ENCODE results near the gene BRIP1.
"Not testable (repeated sequence)": the region's sequence is repeated elsewhere in the genome, so short reads cannot be mapped to it uniquely, and the experiment has no call there.

The BRIP1 gene

GRCh38 chr17:61862975-61863800 lies at the start of gene BRIP1:
Gene BRIP1 (minus strand): TSS chr17:61863528. CDS start chr17:61861539, 1,989 bp downstream.
- DNase-seq: peak; percentile 80 to 82

DNA sequence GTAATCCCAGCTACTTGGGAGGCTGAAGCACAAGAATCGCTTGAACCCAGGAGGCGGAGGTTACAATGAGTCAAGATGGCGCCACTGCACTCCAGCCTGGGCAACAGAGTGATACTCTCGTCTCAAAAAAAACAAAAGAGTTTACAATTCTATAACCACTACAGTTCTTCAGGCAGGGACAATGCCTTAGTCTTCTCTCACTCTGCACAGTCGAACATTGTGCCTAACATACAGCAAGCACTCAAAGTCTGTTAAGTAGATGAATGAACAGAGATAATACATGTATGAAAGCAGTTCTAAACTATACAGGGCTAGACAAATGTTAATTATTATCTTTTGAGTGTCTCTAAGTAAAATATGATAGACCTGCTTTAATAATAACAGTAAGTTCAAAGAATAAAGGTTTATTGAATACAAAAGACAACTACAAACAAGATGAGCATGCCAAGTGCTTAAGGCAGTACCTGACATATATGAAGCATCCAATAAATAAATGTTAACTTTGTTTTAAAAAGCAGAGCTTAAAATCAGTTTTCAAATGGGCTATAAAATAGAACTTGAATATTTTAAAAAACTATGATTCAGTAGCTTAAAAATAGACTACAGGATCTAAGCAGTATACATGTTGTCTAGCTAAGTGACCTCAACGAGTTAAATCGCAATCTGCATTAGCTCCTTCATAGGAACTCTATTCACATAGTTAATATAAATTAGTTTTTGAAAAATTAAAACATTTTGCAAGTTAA lies 45.1 kb upstream of the BRIP1 start:
- DNase-seq: no peak

GRCh38 chr17:61907361-61907760 lies 44.0 kb upstream of the BRIP1 start:
- DNase-seq: no peak

- DNase-seq: peak in 1 of 2 experiments; percentile 22
Measured at GRCh38 chr17:61904094-61904710, 40.9 kb upstream of the BRIP1 start.

- no peak for DNase-seq
Measured at GRCh38 chr17:61903251-61903650, 39.9 kb upstream of the BRIP1 start.

DNA sequence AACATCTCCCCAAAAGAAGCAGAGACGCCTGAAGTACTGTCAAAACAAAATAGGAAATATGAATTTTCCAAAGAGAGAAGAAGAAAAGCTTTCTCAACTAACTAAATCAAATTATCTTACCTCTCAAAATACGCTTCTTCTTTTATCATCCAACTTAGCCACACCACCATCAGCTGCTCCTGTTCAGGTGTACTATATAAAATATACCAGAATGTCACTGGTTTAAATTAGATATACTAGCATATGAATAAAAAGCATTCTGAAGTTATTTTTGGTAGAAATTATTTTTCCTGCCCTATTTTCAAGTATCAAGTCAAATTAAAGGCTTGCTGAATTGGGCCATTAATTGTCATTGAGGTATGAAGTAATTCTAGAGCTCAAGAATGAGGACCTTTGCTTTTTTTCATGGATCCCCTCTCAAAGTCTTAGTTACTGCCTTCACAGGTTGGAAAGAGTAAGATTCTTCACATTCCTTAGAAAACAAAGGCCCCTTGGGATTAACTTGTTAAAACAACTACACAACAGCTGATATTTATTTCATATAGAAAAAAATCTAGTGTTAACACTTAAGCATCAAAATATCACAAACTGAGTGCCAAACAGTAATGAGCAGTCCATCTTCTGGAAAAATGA lies 34.3 kb upstream of the BRIP1 start:
- DNase-seq: no peak

- no peak for DNase-seq
Measured at GRCh38 chr17:61895391-61895790, 32.1 kb upstream of the BRIP1 start.

GRCh38 chr17:61894310-61894709 lies 31.0 kb upstream of the BRIP1 start:
- DNase-seq: not testable (repeated sequence)

DNA sequence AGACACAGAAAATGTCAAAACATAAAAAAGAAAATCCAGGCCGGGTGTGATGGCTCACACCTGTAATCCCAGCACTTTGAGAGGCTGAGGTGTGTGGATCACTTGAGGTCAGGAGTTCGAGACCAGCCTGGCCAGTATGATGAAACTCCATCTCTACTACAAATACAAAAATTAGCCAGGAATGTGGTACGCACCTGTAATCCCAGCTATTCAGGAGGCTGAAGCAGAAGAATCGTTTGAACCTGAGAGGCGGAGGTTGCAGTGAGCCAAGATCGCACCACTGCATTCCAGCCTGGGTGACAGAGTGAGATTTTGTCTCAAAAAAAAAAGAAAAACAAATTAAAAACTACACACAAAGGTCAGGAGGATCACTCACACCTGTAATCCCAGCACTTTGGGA lies 24.4 kb upstream of the BRIP1 start:
- DNase-seq: not testable (repeated sequence)

DNA sequence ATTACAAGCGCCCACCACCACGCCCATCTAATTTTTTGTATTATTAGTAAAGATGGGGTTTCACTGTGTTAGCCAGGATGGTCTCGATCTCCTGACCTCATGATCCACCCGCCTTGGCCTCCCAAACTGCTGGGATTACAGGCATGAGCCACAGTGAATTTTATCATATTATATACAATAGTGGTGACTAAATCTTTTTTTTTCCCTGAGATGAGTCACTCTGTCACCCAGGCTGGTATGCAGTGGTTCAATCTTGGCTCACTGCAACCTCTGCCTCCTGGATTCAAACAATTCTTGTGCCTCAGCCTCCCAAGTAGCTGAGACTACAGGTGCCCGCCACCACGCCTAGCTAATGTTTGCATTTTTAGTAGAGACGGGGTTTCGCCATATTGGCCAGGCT lies 22.5 kb upstream of the BRIP1 start:
- not testable (repeated sequence) for DNase-seq

DNA sequence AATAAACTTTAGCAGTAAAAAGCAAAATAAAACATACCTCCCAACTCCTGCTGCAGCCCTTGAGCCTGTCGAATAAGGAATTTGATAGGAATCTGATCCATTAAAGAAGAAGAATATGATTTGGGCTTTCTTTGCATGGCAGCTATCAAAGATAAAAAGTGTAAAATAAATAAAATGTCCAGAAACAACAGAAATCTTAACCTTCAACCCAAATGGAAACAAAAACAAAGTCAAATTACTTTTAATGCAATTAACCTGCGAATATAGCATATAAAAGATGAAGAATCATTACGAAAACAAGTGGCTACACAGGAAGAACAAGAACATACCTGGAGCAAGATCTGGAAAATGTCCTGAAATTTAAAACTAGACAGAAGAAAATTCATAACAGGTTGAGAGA lies 21.5 kb upstream of the BRIP1 start:
- DNase-seq: no peak

DNA sequence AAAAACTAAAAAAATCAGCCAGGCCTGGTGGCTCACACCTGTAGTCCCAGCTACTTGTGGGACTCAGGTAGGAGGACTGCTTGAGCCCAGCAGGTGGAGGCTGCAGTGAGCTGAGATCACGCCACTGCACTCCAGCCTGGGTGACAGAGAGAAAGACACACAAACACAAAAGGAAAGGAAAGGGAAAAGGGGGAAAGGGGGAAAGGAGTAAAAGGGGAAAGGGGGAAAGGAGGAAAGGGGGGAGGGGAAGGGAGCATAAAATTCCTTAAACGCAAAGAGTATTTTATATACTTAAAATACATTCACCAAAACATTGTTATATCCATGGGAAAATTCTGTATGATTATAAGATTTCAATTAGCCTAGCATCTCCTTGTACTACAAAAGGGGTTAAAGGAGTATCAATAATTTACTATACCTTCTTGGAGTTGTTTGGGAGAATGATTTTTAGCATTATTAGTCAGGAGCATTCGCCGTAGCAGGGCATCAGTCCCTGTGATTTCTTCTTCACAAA lies 17.3 kb upstream of the BRIP1 start:
- no peak for DNase-seq

GRCh38 chr17:61878984-61879612 lies 15.8 kb upstream of the BRIP1 start:
- no peak for DNase-seq

DNA sequence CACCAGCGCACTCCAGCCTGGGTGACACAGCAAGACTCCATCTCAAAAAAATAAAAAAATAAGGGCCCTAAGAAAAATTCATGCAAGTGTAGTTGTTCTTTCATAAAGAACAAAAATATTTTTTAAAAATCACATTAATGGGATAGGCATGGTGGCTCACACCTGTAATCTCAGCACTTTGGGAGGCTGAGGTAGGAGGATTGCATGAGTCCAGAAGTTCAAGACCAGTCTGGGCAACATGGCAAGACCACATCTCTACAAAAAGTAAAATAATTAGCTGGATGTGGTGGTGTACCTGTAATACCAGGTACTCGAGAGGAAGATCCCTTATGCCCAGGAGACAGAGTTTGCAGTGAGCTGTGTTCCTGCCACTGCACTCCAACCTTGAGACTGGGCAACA lies 15.2 kb upstream of the BRIP1 start:
- DNase-seq: no peak

- DNase-seq: no peak
Measured at GRCh38 chr17:61877837-61878236, 14.5 kb upstream of the BRIP1 start.

- DNase-seq: no peak
Measured at GRCh38 chr17:61875804-61876203, 12.5 kb upstream of the BRIP1 start.

DNA sequence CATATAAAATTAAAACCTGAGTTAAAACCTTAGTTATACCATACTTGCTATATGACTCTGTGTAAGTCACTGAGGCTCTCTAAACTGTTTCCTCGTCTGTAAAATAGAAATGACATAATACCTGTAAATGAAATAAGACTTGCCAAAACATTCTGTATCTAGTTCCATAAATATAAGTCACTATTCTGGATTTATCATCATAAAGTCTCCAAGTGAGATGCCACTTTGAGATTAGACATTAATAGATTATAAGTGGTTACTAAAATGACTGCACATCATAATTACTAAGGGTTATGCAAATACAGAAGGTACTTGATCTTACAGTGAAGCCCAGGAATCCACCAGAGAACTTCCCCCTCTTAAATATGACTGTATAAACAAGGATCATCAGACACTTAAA lies 12.0 kb upstream of the BRIP1 start:
- no peak for DNase-seq

DNA sequence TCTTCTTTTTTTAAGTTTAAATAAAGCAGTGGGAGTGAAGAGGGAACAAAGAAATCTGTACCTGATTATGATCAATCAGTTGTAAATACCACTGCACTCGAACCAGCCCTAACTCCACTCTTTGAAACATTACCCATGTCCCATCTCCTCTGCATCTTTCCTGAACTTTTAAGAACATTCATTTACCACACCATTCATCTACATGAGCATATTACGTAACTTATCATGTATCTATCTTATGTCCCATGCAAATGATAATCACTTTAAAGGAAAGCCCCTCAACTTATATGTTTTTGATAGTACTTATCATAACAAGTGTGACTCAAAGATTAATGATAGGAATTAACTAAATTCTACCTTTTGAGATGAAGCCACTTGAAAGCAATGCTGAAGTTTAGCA lies 10.7 kb upstream of the BRIP1 start:
- no peak for DNase-seq

DNA sequence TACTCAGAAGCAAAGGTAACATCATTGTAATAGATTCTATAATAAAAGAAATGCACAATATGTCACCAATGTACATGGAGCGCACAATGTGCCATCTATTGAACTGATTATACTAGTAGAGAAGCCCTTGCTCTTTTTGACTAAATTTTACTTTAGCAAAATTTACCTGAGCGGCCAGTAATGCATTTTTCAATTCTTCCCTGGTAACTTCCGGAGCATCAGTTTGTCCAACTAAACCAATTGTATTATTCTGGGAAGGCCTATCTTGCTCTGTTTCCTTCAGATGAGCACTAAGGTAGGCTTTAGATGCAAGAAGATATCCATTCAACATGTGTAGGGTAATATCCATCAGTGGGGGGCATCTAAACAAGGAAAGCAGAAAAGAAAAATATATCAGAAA lies 8.8 kb upstream of the BRIP1 start:
- DNase-seq: no peak

DNA sequence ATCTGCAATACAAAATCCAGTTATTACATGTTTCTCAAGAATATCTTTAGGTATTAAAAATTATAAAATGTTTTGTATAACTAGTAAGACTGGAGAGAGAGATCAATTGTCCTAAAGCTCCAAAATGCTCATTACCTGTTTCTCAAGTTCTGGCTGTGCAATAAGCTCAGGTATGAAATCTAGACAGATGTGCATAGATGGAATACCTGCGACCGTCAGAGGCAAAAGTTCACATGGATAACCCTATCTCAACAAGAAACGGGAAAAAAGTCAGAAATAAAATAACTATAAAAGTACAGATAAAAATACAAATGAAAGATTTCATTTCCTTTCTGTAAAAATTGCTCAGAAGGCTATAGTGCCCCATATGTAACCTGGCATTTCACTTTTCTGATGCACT lies 5.8 kb upstream of the BRIP1 start:
- no peak for DNase-seq

DNA sequence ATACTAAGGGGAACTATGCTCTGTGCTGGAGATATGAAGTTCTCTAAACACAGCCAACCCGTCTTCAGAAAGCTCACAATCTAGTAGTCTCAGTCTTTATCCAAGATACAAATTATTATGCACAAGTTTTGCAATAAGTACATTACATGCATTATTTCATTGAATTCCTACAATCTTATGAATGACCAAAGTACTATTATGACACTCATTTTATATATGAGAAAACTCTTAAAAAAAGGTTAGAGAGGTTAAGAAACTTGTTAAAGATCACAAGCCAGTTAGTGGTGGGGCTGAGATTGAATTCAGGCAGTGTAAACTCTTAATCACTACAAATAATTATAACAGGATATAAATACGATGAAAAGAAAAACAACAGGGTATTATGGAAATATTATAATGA lies 4.7 kb upstream of the BRIP1 start:
- DNase-seq: no peak

DNA sequence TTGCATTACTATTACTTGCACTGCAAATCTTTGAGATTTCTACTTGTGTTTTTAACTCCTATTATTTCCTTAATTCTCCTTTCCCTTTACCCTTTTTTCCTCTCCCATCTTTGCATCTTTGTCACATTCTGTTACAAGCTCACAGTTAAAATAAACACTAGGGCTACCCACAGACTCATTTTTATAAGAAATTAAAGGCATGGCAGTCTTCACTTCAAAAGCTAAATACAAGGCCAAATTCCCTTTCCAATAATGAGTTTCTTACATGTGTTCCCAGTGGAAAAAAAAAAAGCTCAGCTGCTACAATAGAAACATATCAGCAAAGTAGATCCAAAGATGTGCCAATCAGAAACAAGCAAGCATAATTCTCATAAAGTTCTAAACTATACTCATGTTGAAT lies 3.7 kb upstream of the BRIP1 start:
- DNase-seq: no peak

DNA sequence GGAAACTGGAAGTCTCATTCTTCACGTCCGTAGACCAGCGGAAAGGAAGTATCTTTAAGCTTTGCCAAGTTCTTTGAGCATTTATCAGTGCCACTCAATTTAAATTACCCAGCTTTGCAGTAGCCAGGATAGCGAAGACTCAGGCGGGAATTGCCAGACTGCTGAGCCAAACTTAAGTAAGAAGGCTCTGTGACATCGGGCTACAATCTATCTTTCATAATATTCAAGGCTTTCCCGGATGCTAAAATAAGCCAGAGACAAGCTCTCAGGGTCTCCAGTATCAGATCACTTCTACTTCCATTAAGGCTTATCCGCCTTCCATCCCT lies 436 bp upstream of the BRIP1 start:
- DNase-seq: no peak

All from stimulated activated CD4-positive, alpha-beta T cell treated with anti-CD3 and anti-CD28 coated beads, Interleukin-4, amount 100 ng/mL, for 4 hours (primary cell).